HL-60 (cell line): ENCODE measurements around the gene RGL1.

Experiments used
- POLR2AphosphoS5 ChIP-seq: IDR thresholded peaks from 2 replicates; pipeline ENCODE4 v1.6.1; 2012; ENCODE audit warnings: low read depth
- SPI1 ChIP-seq: IDR thresholded peaks from 2 replicates; pipeline ENCODE4 v1.6.1; 2012; ENCODE audit warnings: low read depth, mild to moderate bottlenecking, borderline replicate concordance
- TF ChIP-seq, protein P1 (sequence below): IDR thresholded peaks from one replicate; pipeline ENCODE4 v1.5.1; 2011; ENCODE audit warnings: low read length, control low read depth, inconsistent platforms; ENCODE audit not compliant: insufficient read depth

DNA sequence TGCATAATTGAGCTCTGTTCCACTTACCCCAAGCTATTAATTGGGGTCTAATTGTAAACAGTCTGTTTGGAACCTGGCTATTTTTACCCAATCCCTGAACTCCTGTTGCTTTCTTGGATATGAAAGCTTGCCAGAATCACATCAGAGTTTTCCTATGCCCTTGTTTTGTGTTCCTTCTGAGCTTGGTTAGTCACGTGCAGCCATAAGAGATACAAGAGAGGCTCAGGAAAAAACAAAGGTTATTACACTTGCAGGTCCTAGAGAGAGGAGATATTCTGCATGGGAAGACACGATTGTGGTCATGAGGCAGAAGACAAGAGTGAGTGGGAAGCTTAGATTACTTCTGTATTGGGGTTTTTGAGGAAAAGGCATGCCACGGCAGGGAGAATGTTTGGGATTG, 46.0 kb upstream of the RGL1 start:
- TF ChIP-seq POLR2AphosphoS5 (no peak), SPI1 (no peak)
- TF ChIP-seq, protein P1, sequence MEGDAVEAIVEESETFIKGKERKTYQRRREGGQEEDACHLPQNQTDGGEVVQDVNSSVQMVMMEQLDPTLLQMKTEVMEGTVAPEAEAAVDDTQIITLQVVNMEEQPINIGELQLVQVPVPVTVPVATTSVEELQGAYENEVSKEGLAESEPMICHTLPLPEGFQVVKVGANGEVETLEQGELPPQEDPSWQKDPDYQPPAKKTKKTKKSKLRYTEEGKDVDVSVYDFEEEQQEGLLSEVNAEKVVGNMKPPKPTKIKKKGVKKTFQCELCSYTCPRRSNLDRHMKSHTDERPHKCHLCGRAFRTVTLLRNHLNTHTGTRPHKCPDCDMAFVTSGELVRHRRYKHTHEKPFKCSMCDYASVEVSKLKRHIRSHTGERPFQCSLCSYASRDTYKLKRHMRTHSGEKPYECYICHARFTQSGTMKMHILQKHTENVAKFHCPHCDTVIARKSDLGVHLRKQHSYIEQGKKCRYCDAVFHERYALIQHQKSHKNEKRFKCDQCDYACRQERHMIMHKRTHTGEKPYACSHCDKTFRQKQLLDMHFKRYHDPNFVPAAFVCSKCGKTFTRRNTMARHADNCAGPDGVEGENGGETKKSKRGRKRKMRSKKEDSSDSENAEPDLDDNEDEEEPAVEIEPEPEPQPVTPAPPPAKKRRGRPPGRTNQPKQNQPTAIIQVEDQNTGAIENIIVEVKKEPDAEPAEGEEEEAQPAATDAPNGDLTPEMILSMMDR: no peak
